ENCODE data around the gene CLN6. TPM values are rescaled to one million over a fixed set of nuclear protein-coding genes. Genes with fewer than 3 reads are reported as not detected.
"Not testable (repeated sequence)": the region's sequence is repeated elsewhere in the genome, so short reads cannot be mapped to it uniquely, and the experiment has no call there.

Gene CLN6
- total RNA-seq, 1 donor from 2014 or later = 9.8 TPM

DNA sequence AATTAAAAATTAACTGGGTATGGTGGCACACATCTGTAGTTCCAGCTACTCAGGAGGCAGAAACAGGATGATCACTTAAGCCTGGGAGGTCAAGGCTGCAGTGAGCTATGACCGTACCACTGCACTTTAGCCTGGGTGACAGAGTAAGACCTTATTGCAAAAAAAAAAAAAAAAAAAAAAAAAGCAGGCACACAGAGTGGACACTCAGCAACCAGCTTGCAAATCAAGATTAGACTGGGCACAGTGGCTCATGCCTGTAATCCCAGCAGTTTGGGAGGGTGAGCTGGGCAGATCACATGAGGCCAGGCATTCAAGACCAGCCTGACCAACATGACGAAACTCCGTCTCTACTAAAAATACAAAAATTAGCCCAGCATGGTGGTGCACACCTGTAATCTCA is 5.4 kb downstream of the CLN6 start:
- DNase-seq (ENCODE audit: low read depth in 2 of 2) = no peak

DNA sequence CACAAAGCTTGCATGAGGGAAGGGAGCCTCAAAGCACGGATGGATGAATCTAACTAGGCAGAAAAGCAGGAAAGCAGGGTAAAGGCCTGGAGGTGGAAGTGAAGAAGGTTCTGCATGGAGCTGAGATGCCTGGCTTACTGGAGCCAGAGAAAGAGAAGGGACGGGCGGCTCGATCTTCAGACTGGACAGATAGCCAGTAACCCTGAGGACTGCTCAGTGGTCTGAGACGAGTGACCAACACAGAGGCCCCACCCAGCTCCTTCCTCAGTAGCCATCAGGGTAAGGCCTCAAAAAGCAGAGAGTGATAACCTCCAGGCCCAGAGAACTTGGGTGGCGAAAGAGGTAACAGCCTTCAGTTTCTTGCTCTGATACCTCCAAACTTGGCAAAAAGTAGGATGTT is 6.4 kb downstream of the CLN6 start:
- no peak for DNase-seq (ENCODE audit: low read depth in 2 of 2)

DNA sequence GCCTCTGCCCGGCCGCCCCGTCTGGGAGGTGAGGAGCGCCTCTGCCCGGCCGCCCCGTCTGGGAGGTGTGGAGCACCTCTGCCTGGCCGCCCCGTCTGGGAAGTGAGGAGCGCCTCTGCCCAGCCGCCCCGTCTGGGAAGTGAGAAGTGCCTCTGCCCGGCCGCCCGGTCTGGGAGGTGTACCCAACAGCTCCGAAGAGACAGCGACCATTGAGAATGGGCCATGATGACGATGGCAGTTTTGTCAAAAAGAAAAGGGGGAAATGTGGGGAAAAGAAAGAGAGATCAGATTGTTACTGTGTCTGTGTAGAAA is 7.1 kb downstream of the CLN6 start:
- DNase-seq (ENCODE audit: low read depth in 2 of 2) = not testable (repeated sequence)

DNA sequence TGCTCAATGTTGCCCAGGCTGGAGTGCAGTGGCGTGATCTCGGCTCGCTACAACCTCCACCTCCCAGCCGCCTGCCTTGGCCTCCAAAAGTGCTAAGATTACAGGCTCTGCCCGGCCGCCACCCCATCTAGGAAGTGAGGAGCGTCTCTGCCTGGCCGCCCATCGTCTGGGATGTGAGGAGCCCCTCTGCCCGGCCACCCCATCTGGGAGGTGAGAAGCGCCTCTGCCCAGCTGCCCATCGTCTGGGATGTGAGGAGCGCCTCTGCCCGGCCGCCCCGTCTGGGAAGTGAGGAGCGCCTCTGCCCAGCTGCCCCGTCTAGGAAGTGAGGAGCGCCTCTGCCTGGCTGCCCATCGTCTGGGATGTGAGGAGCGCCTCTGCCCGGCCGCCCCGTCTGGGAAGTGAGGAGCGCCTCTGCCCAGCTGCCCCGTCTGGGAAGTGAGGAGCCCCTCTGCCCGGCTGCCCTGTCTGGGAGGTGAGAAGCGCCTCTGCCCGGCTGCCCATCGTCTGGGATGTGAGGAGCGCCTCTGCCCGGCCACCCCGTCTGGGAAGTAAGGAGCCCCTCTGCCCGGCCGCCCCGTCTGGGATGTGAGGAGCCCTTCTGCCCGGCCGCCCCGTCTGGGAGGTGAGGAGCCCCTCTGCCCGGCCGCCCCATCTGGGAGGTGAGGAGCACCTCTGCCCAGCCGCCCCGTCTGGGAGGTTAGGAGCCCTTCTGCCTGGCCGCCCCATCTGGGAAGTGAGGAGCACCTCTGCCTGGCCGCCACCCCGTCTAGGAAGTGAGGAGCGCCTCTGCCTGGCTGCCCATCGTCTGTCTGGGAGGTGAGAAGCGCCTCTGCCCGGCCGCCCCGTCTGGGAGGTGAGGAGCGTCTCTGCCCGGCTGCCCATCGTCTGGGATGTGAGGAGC is 7.7 kb downstream of the CLN6 start:
- DNase-seq (ENCODE audit: low read depth in 2 of 2) = not testable (repeated sequence)

DNA sequence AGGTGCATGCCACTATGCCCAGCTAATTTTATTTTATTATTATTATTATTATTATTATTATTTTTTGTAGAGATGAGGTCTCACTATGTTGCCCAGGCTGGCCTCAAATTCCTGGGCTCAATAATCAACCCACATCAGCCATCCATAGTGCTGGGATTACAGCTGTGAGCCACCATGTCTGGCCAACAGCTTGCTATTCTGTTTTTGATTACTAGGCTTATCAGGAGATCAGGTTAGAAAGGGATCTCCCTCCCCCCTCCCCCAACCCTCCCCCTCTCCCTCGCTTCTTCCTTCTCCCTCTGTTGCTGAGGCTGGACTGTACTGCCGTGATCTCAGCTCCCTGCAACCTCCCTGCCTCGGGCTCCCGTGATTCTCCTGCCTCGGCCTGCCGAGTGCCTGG is 8.6 kb downstream of the CLN6 start:
- no peak for DNase-seq (ENCODE audit: low read depth in 2 of 2)

DNA sequence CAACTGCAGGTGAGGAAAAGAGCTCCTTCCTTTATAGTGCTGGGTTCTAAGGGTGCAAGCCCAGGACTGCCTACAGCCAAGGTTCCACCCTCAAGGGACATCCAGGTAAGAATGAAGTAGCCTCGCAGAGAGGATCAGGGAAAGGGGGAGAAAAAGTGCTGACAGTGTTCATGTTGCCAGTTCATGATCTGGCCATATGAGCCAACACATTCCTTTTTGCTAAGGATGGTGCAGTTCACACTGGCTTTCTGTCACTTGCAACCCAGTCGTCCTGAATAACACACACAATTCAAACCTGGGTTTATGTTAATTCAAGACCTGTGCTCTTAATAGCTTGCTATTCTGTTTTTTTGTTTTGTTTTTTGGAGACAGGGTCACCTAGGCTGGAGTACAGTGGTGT is 9.0 kb downstream of the CLN6 start:
- no peak for DNase-seq (ENCODE audit: low read depth in 2 of 2)

DNA sequence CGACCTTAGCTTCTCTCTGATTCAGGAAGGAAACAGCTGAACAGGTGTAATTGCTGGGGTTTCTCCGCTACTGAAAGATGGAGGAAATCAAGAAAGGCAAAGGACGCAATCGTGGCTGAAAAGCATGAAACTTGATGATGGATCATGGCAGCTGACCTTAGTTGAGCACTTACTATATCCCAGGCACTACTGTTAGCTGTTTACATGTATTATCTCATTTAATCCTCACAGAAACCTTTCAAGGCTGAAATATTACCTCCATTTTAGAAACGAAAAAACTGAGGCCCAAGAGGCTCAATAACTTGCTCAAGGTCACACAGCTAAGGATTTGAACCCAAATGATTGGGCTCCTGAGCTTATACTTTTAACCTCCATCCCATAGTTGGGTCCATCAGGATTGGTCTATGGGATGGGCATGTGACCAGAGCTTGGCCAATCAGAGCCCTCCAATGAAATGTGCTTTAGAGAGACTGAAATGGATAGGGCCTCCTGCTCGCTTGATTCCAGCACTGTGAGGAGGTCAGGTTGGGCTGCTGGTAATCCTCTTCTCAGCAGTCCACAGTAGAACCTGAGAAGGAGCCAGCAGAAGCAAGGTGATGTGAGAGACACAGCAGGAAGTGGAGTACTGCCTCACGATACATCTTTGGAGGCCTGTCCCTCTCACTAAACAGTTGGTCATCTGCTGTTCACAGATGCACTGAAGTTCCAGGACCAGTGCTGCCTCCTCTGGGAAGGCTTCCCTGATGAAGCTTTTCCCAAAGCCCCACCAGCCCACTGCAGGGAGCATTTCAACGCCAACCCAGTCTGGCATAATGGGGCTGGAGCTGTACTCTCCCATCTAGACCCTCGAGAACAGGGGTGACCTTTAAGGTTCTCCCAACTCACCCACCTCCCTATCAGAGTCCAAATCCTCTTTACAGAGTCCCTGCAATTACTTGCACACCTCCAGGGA is 10.4 kb downstream of the CLN6 start:
- DNase-seq (ENCODE audit: low read depth in 2 of 2) = no peak

DNA sequence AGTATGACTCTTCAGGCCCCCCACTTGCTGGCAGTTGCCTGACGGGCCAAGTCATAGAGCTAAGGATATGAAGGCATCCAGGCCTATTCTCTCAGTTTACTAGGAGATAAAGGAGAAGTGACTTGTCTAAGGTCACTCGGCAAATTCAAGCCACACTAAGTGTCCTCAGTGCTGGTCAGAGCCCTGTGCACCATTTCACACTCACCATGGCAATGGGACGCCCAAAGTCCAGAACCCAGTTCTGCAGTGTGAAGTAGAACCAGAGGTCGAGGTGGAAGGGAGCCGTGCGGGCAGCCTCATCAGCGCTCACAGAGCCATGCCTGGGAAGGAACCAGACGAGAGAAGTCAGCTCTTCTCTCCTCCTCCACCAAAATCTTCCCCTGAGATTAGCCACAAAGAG is 11.2 kb downstream of the CLN6 start:
- DNase-seq (ENCODE audit: low read depth in 2 of 2) = no peak

DNA sequence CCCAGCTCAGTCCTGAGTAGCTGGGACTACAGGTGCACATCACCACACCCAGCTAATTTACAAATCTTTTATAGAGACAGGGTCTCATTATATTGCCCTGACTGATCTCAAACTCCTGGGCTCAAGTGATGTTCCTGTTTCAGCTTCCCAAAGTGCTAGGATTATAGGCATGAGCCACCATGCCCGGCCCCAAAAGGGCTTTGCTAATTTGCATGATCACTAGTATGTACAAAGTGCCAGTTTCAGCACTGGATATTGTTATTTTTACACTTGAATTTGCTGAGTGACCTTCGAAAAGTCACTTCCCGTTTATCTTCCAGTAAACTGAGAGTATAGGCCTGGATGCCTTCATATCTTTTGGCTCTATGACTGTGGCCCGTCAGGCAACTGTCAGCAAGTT is 12.2 kb downstream of the CLN6 start:
- DNase-seq (ENCODE audit: low read depth in 2 of 2) = no peak

DNA sequence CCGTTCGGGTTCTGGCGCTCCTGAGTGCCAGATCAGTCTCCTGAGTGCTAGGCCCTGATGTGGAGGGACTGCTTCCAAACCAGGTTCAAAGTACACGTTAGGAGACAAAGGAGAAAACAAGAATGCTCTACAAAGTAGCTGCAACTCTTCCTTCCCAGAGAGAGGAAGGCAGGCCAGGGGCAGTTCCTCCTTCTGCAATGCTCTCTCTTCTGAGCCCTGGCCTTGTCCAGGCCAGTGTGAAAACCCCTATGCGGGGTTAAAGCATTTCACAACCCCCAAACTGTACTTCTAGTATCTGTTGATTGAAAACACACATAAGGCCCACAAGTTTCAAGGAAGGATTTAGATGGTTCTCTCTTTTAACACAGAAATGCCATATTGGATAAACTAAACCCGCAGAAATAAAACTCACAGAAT is 14.7 kb downstream of the CLN6 start:
- DNase-seq (ENCODE audit: low read depth in 2 of 2) = no peak

DNA sequence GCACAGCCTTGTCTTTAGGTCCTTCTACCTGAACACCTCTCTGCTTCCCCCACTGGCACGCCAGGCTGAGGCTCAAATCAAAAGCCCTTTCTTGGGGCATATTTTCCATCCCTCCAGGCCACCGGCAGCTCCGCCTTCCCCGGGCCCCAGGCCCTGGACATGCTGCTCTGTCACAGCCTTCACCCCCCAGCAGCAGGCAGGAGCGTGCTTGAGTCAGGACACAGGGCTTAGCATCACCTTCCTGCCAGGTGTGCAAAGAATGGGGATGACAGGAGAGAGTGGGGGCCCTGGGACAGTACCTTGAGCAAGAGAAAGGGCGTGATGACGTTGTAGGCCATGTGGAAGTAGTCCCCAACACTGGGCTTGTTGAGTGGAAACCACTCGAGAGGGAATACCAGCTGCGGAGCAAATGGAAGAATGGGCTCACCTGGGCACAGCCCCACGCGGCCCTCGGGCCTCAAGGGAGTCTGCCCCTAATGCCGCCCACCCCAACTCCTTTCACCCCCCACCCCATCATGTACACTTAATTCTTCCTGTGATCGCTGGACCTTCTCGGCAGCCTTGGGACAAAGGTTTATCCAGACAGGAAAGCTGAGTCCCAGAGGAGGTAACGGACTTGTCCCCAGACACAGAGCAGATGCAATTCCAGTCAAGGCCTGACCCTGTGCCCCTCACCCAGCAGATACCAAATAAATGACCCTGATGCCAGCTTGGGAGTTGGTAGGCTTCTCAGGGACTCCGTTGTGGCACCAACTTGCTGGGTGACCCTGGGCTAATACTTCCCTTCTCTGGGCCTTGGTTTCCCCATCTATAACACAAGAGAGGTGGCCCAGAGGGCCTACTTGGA is 15.3 kb downstream of the CLN6 start:
- DNase-seq (ENCODE audit: low read depth in 2 of 2) = no peak

DNA sequence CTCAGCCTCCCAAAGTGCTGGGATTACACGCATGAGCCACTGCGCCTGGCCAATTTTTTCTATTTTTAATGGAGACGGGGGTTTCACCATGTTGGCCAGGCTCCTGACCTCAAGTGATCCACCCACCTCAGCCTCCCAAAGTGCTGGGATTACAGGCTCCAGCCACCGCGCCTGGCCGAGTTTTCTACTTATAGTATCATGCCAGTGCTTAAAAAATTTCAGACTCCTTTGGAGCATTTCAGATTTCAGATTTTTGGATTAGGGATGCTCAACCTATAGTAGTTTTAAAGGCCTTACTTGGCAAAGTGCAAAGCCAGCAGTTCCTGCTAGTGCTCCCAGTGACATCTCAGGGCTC is 16.1 kb downstream of the CLN6 start:
- not testable (repeated sequence) for DNase-seq (ENCODE audit: low read depth in 2 of 2)

DNA sequence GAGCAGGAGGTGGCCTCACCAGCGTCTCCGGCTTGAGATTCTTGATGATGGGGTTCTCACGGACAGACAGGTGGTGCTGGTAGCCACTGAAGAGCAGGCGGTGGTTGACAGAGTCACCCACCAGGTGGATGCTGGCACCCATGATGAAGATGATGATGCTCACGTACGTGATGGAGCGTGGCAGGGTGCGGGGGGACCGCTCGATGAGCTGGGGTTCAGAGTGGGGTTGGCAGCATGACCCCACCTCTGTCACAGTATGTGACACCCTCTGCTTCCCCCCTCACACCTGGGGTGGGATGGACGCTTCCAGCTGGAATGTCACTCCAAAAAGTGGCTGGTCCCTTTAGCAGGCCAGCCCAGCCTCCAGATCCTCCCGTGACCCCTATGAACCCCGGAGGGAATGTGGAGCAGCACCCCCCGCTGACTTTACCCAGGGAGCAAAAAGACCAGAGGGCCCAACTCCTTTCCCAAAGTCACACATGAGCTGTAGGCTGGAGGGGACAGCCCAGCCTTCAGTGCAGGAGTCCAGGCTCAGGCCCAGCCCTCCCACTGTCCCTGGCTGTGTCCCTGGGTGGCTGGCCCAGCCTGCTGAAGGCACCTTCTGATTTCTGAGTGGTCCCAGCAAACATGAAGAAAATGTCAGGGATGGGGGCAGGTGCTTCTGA is 17.7 kb downstream of the CLN6 start:
- DNase-seq (ENCODE audit: low read depth in 2 of 2) = no peak

DNA sequence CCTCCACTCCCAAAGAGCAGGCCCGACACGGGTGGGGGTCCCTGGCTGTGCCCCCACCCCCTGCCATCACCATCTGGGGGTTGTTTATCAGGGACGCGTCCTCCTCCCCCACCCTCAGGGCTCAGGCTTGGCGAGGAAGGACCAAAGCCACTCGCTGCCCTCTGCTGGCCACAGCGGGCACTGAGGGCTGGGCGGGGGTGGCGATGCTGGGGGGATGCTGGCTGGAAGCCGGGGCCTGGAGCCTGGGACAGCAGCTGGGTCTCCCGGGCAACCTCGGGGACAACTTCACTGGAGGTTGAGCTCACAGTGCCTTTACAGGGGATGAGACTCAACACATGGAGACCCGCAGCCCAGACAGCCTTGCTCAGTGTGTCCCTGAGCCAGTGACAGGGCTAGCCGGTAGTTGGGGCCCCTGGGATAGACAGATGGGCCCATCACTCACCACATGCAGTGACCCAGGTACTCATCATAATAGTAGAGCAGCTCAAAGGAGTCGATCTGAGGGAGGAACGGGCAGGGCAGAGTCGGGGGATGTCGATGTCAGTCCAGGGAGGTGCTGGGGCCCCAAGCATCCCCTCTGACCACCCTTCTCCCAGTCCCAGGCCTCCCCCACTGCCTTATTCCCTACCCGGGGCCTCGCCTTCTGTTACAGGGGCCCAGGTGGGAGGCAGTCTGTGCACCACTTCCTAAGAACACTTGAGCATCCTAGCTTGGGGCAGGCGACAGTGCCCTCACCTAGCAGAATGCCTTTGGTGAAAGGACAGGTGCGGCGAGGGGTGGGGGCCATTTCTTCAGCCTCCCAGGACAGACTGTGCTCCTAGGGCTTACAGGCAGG is 18.5 kb downstream of the CLN6 start:
- peak; percentile 29 to 51 for DNase-seq (ENCODE audit: low read depth in 2 of 2)

DNA sequence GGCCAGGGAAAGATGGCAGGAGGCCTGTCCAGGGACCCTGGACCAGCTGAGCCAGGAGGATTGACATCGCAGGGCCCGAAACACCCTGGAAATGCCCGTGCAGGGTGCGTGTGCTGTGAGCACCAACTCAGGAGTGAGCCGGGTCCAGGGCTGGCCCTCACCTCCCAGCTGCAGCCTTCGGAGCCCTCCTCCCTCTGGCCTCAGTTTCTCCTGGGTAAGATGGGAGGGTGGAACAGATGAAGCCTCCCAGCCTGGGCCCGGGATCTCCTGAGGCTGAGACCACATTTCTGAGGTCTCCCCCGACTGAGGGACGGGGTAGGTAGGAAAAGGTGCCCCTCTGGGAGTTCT is 19.1 kb downstream of the CLN6 start:
- no peak for DNase-seq (ENCODE audit: low read depth in 2 of 2)

DNA sequence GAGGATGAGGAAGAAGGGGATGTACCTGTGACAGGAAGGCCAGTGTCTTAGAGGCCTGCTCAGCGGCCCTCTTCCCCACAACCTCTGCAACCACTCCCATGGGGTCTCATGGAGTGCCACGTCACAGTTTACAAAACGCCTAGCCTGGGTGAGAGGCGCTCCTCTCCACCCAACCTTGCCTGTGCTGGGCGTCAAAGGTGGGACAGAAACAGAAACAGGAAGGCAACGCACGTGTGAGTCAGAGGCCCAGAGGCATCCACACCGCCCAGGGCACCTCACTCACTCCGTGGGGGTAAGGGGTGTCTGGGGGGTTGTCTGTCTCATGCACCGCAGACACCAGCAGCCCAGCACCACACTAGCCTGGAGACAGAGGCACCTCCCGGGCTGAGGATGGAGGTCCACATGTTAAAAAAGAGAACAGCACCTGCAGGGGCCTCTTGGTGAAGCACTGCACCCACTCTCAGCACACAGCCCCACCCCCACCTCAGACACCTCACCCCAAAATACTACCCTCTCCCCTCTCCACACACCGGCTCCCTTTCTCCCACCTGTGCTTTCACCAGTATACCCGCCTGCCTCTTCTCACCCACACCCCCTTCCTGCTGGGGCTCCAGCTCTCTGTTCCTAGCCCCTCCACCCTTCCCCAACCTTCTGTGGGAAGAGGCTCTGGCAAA is 19.7 kb downstream of the CLN6 start:
- peak in 1 of 2 donors; percentile 15 for DNase-seq (ENCODE audit: low read depth in 2 of 2)

DNA sequence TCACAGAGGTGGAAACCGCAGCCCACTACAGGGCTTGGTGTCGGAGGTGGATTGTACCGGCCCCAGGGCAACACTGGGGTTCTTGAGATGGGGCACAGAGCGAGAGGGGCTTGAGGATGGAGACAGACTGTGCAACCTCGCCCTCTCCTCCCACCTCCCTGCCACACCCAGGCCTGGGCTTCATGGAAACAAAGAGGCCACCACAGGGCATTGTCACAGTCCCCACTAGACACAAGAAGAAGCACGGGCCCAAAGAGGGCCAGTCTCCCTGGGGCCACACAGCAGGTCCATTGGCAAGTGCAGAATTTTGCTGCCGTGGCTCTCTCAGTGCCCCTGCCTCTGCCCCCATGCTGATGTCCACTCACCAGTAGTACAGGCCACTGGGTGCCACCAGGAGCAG is 20.3 kb downstream of the CLN6 start:
- no peak for DNase-seq (ENCODE audit: low read depth in 2 of 2)

DNA sequence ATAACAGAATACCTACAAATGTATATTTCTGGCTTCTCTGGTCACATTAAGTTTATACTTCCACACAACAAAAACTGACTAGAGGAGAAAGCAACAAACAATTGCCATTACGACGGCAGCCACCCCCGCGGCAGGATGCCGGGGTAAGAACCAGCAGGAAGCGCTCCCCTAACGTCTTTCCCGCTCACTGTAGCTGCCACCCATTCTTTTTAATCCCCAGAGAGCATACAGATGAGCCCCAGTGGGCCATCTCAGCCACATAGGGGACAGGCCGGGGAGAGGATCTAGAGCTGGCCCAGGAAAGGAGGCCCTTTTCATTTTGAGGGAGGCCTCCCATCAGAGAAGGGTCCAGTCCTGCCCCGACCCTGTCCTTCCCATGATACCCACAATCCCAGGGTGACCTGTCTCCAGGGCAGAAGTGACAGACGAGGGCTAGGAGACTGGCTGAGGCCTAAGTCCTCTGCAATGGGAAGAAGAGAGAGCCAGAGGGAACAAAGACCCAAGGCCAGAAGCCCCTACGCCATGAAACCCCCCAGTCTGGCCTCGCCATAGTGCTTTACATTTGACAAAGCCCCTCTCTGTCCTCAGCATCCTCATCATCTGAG is 20.8 kb downstream of the CLN6 start:
- no peak for DNase-seq (ENCODE audit: low read depth in 2 of 2)

DNA sequence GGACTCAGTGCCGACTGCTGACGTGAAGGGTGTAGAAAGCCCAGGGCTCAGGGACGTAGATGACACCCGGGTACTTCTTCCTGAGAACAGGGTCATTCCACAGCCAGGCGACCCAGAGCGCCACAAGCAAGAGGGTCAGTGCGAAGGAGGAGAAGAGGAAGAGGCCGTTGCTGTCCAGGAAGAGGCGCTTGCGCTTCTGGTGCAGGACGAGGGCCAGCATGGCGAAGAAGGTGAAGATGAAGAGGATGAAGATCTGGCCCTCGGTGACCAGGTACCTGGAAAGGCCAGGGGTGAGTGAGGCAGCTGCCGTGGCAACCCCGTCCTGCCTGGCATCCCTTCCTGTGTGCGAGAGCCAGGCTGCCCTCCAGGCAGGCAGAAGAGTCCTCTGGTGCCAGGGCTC is 21.4 kb downstream of the CLN6 start:
- DNase-seq (ENCODE audit: low read depth in 2 of 2) = no peak

Data from dermis microvascular lymphatic vessel endothelial cell (primary cell).